A549 (cell line): ENCODE data around the gene LRCOL1. TPM values are rescaled to one million over a fixed set of nuclear protein-coding genes. Genes with fewer than 3 reads are reported as not detected.
A peak's percentile ranks its signal among the peaks of the same experiment; 100 is the strongest.

Source experiments
- ATAC-seq, 2 experiments: fragments of 200-7000 bp in 1 of 2; fragments of >200 bp in 1 of 2; cut with Nextera tagmentation in 1 of 2; cut with Tn5 transposase in 1 of 2; 3 replicates each; pipeline versions ENCODE4 v1.8.0 to v1.9.1; 2018 to 2020; ENCODE audit warnings: mild to moderate bottlenecking in 1 of 2, moderate library complexity in 1 of 2
- CTCF ChIA-PET: fragments of 300-600 bp; sonication (Branson Sonifier 250); formaldehyde crosslinking; extraction: SDS; loops from one replicate; lab custom pipeline; 2021; ENCODE audit warnings: antibody characterized with exemption, inconsistent platforms; lab: Yijun Ruan, JAX
- POLR2A ChIA-PET: fragments of 350-600 bp; formaldehyde crosslinking; extraction: SDS; loops from one replicate; lab custom pipeline; 2021; ENCODE audit warnings: antibody characterized with exemption, inconsistent platforms; lab: Yijun Ruan, JAX
- DNase-seq, 2 experiments: peaks; one replicate each; pipeline versions ENCODE4 v3.0.0 to v3.0.0-alpha.2; 2011 to 2016; ENCODE audit warnings: low read depth in 1 of 2, low spot score in 1 of 2
- FAIRE-seq: peaks from 2 replicates; lab custom pipeline; 2011; peaks lifted over from hg19 to GRCh38; lab: Jason Lieb, UNC
- H3K27ac ChIP-seq, 2 experiments: fragments of >200 bp; sonication (Bioruptor Twin); formaldehyde crosslinking; 3 replicates each; pipeline ENCODE4 v1.5.1; 2016 to 2017
- H3K4me1 ChIP-seq: fragments of >200 bp; sonication (Bioruptor Twin); formaldehyde crosslinking; 3 replicates; pipeline ENCODE4 v1.6.1; 2016
- H3K4me2 ChIP-seq: fragments of >200 bp; sonication (Bioruptor Twin); formaldehyde crosslinking; 3 replicates; pipeline ENCODE4 v1.6.1; 2016
- H3K4me3 ChIP-seq: fragments of >200 bp; sonication (Bioruptor Twin); formaldehyde crosslinking; 3 replicates; pipeline ENCODE4 v1.5.1; 2016
- H3K9me3 ChIP-seq: fragments of >200 bp; sonication (Bioruptor Twin); formaldehyde crosslinking; 3 replicates; pipeline ENCODE4 v1.6.1; 2016
- CBX2 ChIP-seq: fragments of 200-600 bp; sonication (generic); IDR thresholded peaks from 2 replicates; pipeline ENCODE4 v1.6.1; 2016; ENCODE audit warnings: low read depth, mild to moderate bottlenecking, borderline replicate concordance
- CBX8 ChIP-seq: fragments of 200-600 bp; sonication (generic); IDR thresholded peaks from 2 replicates; pipeline ENCODE4 v1.6.1; 2016
- CEBPB ChIP-seq, 2 experiments: fragments of >200 bp in 1 of 2; sonication (Bioruptor Twin) in 1 of 2; formaldehyde crosslinking in 1 of 2; IDR thresholded peaks; 2 replicates each; pipeline ENCODE4 v1.6.1; 2012 to 2016
- ESRRA ChIP-seq: fragments of 150-350 bp; IDR thresholded peaks from 2 replicates; pipeline ENCODE4 v1.6.1; 2014; ENCODE audit warnings: mild to moderate bottlenecking, low read length, borderline replicate concordance
- FOSB ChIP-seq: fragments of 250-450 bp; sonication (Bioruptor Pico); IDR thresholded peaks from 2 replicates; pipeline ENCODE4 v1.5.0; 2020; ENCODE audit warnings: mild to moderate bottlenecking, moderate library complexity
- HOXA7 ChIP-seq: fragments of 250-450 bp; sonication (Bioruptor Pico); IDR thresholded peaks from 2 replicates; pipeline ENCODE4 v1.5.0; 2020; ENCODE audit warnings: mild to moderate bottlenecking, moderate library complexity
- HOXB13 ChIP-seq: fragments of 250-450 bp; sonication (Bioruptor Pico); IDR thresholded peaks from 2 replicates; pipeline ENCODE4 v1.5.0; 2020; ENCODE audit warnings: low read depth, mild to moderate bottlenecking, moderate library complexity
- JUN ChIP-seq, 2 experiments: fragments of >200 bp; sonication (Bioruptor Twin); formaldehyde crosslinking; IDR thresholded peaks; 2 replicates in 1 of 2; 3 replicates in 1 of 2; pipeline ENCODE4 v1.6.1; 2016 to 2017
- NFE2L2 ChIP-seq: fragments of 150-350 bp; conservative IDR thresholded peaks from 2 replicates; pipeline ENCODE4 v1.6.1; 2014; ENCODE audit warnings: low read length
- POLR2A ChIP-seq: IDR thresholded peaks from 2 replicates; pipeline ENCODE4 v1.6.1; 2012; ENCODE audit warnings: mild to moderate bottlenecking, low read length
- POLR2AphosphoS2 ChIP-seq: conservative IDR thresholded peaks from 2 replicates; pipeline ENCODE4 v1.6.1; 2012; ENCODE audit warnings: low read length, improper control_type of control experiment, inconsistent platforms
- RARB ChIP-seq: fragments of 250-450 bp; sonication (Bioruptor Pico); IDR thresholded peaks from 2 replicates; pipeline ENCODE4 v1.8.0; 2021; ENCODE audit warnings: mild to moderate bottlenecking, moderate library complexity
- RFX5 ChIP-seq: fragments of 450-650 bp; IDR thresholded peaks from 2 replicates; pipeline ENCODE4 v1.7.1; 2014; ENCODE audit warnings: antibody characterized with exemption, mild to moderate bottlenecking, moderate library complexity
- SMC3 ChIP-seq: fragments of >200 bp; sonication (Bioruptor Twin); formaldehyde crosslinking; IDR thresholded peaks from 3 replicates; pipeline ENCODE4 v1.6.1; 2018; ENCODE audit warnings: inconsistent platforms
- TP53 ChIP-seq: fragments of 250-450 bp; sonication (Bioruptor Pico); IDR thresholded peaks from 2 replicates; pipeline ENCODE4 v1.5.0; 2021; ENCODE audit warnings: mild to moderate bottlenecking, moderate library complexity
- ZC3H11A ChIP-seq: fragments of 450-650 bp; IDR thresholded peaks from 2 replicates; pipeline ENCODE4 v1.6.1; 2014; ENCODE audit warnings: antibody characterized with exemption, mild to moderate bottlenecking
- ZSCAN20 ChIP-seq: fragments of 250-450 bp; sonication (Bioruptor Pico); IDR thresholded peaks from 2 replicates; pipeline ENCODE4 v1.8.0; 2022; ENCODE audit warnings: mild to moderate bottlenecking, moderate library complexity
- WGBS: methylation state at CpG from one replicate; pipeline ENCODE4 v1.1.6; 2017; ENCODE audit errors: missing lambda C conversion rate; 5-methylcytosine and 5-hydroxymethylcytosine counted together
- polyA plus RNA-seq, 4 experiments: library from polyadenylated mRNA; depleted of rRNA in 3 of 4; stranded (reverse); fragments of >200 nt; fragmentation: RNase III in 1 of 4; extraction: RNeasy Plus Mini Kit Qiagen cat#74134 plus additional on column Dnase treatment in 1 of 4; gene quantifications; 2 replicates in 3 of 4; 3 replicates in 1 of 4; pipeline ENCODE4 v1.2.3, GENCODE V29; 2011 to 2017
- TF ChIP-seq, protein P1 (sequence below): fragments of >200 bp; sonication (Bioruptor Twin); formaldehyde crosslinking; IDR thresholded peaks from 2 replicates; pipeline ENCODE4 v1.6.1; 2016
- TF ChIP-seq, protein P2 (sequence below): fragments of 250-450 bp; sonication (Bioruptor Pico); IDR thresholded peaks from 2 replicates; pipeline ENCODE4 v1.5.0; 2020; ENCODE audit warnings: low read depth, mild to moderate bottlenecking, moderate library complexity

LRCOL1 gene
- polyA plus RNA-seq, 2 of the 4 experiments (the other 2 are of a cell fraction), result not detected

DNA sequence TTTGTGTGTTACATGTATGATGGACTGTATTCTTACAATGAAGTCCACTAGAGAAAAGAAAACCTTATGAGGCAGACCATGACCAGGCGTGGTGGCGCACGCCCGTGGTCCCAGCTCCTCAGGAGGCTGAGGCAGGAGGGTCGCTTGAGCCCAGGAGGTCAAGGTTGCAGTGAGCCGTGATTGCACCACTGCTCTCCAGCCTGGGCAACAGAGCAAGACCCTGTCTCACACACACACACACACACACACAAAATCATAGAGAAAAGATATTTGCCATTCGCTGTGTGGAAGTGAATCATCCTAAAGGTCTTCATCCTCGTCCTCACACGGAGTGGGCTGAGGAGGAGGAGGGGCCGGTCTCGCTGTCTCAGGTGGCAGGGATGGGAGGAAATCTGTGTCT, 32.3 kb downstream of the LRCOL1 start:
- POLR2A ChIA-PET, result no interaction called here
- TF ChIP-seq TP53 (CRISPR knock-in tag), result no peak
- TF ChIP-seq ESRRA, result no peak
- TF ChIP-seq RFX5, result no peak
- no peak for TF ChIP-seq POLR2A
- no peak for TF ChIP-seq POLR2AphosphoS2
- no peak for TF ChIP-seq HOXB13 (CRISPR knock-in tag)
- Histone ChIP-seq H3K9me3 (no peaks in the 10 kb centered on the region), H3K4me2 (no peak overlapping the region), H3K4me1 (no peaks in the 10 kb centered on the region), H3K4me3 (no peak overlapping the region), H3K27ac (no peak overlapping the region)
- FAIRE-seq, result no peak
- CTCF ChIA-PET, result interaction anchor here (2.2 to 2.4 kb wide), 2 partner anchors 17 to 163 kb away, joined by 6 to 12 read pairs; no protein-coding TSS in a partner anchor
- no peak for ATAC-seq
- DNase-seq, result no peak
- 87% methylated on average over 11 of the region's 11 CpGs for WGBS

DNA sequence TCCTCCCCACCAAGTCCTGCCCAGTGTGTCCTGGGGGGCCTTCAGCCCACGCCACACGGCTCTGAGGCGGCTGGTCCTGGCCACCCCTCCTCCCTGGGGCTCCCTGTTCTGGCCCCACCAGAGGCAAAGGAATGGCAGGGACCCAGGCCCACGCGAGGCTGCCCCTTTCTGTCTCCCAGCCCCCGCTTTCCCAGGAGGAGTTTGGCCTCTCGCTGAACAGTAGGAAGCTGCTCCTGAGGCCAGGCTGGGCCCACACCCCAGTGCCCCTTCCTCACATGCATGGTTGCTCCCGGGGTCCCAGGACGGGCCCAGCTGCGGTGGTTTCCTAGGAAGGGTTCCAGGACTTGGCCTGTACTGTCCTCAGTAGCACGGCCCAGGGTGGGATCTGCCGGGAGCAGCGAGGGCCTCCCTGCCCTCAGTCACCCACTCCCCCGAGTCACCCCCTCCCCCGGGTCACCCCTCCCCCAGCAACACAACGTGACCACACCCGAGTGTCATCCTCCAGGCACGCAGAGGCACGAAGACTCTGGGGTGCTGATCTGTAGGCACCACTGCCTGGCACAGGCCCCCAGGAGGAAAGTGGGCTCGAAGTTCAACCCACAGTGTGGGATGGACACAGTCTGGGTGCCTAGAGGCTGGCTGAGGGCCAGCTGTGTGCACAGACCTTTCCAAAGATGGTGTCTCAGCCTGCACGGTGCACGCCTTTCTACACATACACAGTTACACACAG, 33.0 kb downstream of the LRCOL1 start:
- ATAC-seq (no peak), FAIRE-seq (no peak), DNase-seq (no peak)
- WGBS, result 85% methylated on average over 11 of the region's 22 CpGs
- Histone ChIP-seq H3K4me3 (no peak overlapping the region), H3K4me2 (no peak overlapping the region), H3K27ac (no peak overlapping the region), H3K4me1 (no peaks in the 10 kb centered on the region), H3K9me3 (no peaks in the 10 kb centered on the region)
- CTCF ChIA-PET, result interaction anchor here (1.5 to 2.4 kb wide), 3 partner anchors 8 to 163 kb away, joined by 3 to 12 read pairs (median 6); no protein-coding TSS in a partner anchor
- POLR2A ChIA-PET, result no interaction called here
- TF ChIP-seq, protein P1, sequence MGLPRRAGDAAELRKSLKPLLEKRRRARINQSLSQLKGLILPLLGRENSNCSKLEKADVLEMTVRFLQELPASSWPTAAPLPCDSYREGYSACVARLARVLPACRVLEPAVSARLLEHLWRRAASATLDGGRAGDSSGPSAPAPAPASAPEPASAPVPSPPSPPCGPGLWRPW, result no peak
- TF ChIP-seq NFE2L2 (no peak), SMC3 (no peak), ZSCAN20 (CRISPR knock-in tag) (no peak), CEBPB (IDR thresholded peaks at IDR 0.05) (no peak), HOXB13 (CRISPR knock-in tag) (no peak), HOXA7 (no peak), CBX8 (no peak), CBX2 (no peak), JUN (IDR thresholded peaks at IDR 0.05) (no peak), RARB (CRISPR knock-in tag) (no peak)
- TF ChIP-seq, protein P2, sequence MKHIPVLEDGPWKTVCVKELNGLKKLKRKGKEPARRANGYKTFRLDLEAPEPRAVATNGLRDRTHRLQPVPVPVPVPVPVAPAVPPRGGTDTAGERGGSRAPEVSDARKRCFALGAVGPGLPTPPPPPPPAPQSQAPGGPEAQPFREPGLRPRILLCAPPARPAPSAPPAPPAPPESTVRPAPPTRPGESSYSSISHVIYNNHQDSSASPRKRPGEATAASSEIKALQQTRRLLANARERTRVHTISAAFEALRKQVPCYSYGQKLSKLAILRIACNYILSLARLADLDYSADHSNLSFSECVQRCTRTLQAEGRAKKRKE (CRISPR knock-in tag), result no peak

DNA sequence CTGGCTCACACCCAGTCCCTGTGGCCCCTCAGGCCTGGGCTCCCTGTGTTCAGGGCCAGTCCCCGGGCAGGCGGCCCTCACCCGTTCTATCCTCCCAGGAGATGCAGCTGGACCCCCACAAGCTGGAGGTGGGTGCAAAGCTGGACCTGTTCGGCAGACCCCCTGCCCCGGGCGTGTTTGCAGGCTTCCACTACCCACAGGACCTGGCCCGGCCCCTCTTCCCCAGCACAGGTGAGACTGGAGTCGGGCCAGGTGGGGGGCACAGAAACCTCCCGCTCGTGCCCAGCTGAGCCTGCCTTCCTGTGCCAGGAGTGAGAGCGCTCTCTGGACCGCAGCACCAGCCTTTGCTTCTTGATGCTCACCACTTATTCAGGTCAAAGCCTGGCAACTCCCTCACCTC, 33.7 kb downstream of the LRCOL1 start:
- POLR2A ChIA-PET, result no interaction called here
- DNase-seq (no peak), ATAC-seq (no peak), FAIRE-seq (no peak)
- Histone ChIP-seq H3K4me3 (no peak overlapping the region), H3K9me3 (no peaks in the 10 kb centered on the region), H3K27ac (no peak overlapping the region), H3K4me1 (no peaks in the 10 kb centered on the region), H3K4me2 (no peak overlapping the region)
- WGBS, result 100% methylated on average over 12 of the region's 12 CpGs
- TF ChIP-seq, protein P1, result no peak
- no peak for TF ChIP-seq FOSB (CRISPR knock-in tag)
- CTCF ChIA-PET, result interaction anchor here (1.5 to 2.4 kb wide), 3 partner anchors 9 to 162 kb away, joined by 3 to 12 read pairs (median 6); no protein-coding TSS in a partner anchor

DNA sequence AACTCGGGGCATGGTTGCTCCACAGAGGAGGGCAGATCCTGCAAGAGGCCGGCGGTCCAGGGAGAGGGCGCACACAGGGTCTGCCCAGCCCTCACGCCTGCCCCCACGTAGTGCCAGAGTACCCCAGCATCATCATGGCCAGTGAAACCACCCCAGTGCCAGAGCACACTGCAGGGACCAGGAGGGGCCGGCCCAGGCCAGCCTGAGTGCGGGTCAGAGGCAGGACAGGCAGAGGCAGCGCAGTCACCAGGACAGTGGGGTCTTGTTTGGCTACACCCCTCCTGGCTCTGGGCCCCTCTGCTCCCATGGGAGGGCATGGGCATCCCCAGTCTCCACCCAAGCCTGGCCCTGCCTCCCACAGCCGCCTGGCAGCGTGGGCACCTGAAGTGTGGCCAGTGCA, 34.7 kb downstream of the LRCOL1 start:
- TF ChIP-seq ZC3H11A, result no peak
- TF ChIP-seq, all 56 proteins: peak for 0
- POLR2A ChIA-PET, result no interaction called here
- CTCF ChIA-PET, result interaction anchor here (0.8 to 1.5 kb wide), 2 partner anchors 10 to 11 kb away, joined by 3 read pairs; no protein-coding TSS in a partner anchor
- DNase-seq (no peak), ATAC-seq (0 out of 6 replicates have a peak, but pooled peaks of 1 of the 2 experiments have one; percentile 6), FAIRE-seq (no peak)
- 88% methylated on average over 6 of the region's 11 CpGs for WGBS
- Histone ChIP-seq H3K9me3 (no peaks in the 10 kb centered on the region), H3K27ac (no peak overlapping the region), H3K4me3 (no peak overlapping the region), H3K4me1 (no peaks in the 10 kb centered on the region), H3K4me2 (no peak overlapping the region)
